Measurements from ENCODE around the gene GOLGA6A.

- TF ChIP-seq CTCF (IDR thresholded peaks at IDR 0.05): no peak
- no peak for TF ChIP-seq POLR2A (IDR thresholded peaks at IDR 0.05; ENCODE audit: low read depth)
- TF ChIP-seq EP300 (IDR thresholded peaks at IDR 0.05): no peak
- TF ChIP-seq POLR2AphosphoS5 (IDR thresholded peaks at IDR 0.05): no peak
These were observed 38.7 kb upstream of the GOLGA6A start for GRCh38 chr15:74121039-74121438.
